B cell (primary cell): ENCODE results near the gene NRDE2.

Source experiments
- CTCF ChIP-seq: fragments of 200-600 bp; IDR thresholded peaks from one replicate; pipeline ENCODE4 v1.8.0; 2022; ENCODE audit warnings: antibody characterized with exemption, mild to moderate bottlenecking
- EZH2 ChIP-seq: IDR thresholded peaks from 2 replicates; pipeline ENCODE4 v1.6.1; 2012; ENCODE audit warnings: borderline replicate concordance, low read depth, mild to moderate bottlenecking, moderate library complexity, low read length; ENCODE audit not compliant: insufficient read depth, poor library complexity, severe bottlenecking

- no peak for TF ChIP-seq EZH2
- TF ChIP-seq CTCF: no peak
Measured at GRCh38 chr14:90268420-90268819, 63.3 kb downstream of the NRDE2 start.
